ENCODE data around the gene EEIG2.

EEIG2 gene

DNA sequence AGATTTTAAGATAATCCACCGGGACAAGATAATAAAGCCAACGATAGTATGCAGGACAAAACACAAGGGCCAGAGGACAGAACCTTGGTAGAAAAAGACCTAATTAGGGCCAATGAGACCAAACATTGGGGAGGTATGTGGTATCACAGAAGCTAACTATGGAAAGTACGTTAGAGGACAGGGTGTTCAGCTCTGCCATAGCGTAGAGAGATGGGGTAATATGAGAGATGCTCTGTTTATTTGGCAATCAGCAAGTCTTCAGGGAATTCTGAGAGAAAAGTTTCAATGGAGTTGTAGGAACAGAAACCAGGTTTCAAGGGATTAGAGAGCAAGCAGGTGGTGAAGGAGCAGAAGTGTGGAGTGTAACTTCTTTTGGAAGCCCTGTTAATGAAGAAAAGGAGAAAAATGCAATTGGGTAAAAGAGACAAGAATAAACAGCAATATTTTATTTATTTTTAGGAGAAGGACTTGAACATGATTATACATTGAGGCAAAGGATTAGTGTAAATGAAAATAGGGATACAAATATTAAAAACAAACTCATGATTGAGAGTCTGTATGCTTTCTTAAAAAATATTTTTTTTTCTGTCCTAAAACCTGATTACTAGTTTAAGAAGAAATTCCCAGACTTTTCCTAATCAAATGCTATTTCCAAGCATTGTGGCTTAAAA is 24.0 kb downstream of the EEIG2 start:
- no peak for DNase-seq (ENCODE audit: low spot score)

- no peak for DNase-seq (ENCODE audit: low spot score)
Observed at GRCh38 chr1:108584428-108584856, 24.5 kb downstream of the EEIG2 start.

GRCh38 chr1:108585313-108585712 is 25.4 kb downstream of the EEIG2 start:
- DNase-seq (ENCODE audit: low spot score): no peak

- no peak for DNase-seq (ENCODE audit: low spot score)
Observed at GRCh38 chr1:108590441-108590840, 30.5 kb downstream of the EEIG2 start.

GRCh38 chr1:108590957-108591356 is 31.1 kb downstream of the EEIG2 start:
- no peak for DNase-seq (ENCODE audit: low spot score)

GRCh38 chr1:108591466-108591865 is 31.6 kb downstream of the EEIG2 start:
- DNase-seq (ENCODE audit: low spot score): no peak

- no peak for DNase-seq (ENCODE audit: low spot score)
Observed at GRCh38 chr1:108592030-108592759, 32.3 kb downstream of the EEIG2 start.

DNA sequence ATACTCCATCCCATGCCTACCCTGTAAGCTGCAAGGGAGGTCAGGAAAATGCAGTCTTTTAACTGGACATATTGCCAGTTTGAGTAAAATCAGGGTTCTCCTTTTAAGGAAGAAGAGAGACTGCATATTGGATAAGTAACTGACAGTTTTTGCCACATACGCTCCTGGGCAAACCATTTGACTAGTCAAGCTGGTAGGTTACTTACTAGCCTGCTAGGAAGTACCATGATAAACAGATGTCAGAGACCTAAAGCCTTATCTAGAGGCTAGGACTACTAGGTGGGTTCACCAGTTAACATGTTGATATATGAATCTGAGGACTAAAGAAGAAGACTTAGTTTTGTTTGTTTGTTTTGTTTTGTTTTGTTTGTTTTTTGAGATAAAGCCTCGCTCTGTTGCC is 33.5 kb downstream of the EEIG2 start:
- DNase-seq (ENCODE audit: low spot score): no peak

GRCh38 chr1:108595507-108595906 is 35.6 kb downstream of the EEIG2 start:
- DNase-seq (ENCODE audit: low spot score): no peak

- no peak for DNase-seq (ENCODE audit: low spot score)
Observed at GRCh38 chr1:108597041-108597440, 37.1 kb downstream of the EEIG2 start.

DNA sequence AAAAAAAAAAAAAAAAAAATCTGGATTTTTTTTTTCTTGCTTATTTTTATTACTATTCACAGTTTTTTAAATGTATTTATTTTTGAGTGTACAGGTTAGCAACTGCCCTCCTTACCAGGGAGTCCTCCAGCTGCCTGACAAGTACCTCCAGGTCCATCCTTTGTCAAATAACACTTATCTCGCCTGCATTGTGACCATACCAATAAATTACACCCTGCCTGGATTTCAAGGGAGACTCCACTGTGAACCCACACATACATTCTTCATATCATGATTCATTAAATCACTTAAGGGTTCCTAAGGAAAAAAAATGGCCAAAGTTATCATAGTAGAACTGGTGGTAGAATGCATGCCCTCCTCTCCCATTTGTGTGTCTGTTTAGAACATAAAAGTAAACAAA is 38.4 kb downstream of the EEIG2 start:
- DNase-seq (ENCODE audit: low spot score): no peak

- DNase-seq (ENCODE audit: low spot score): no peak
Observed at GRCh38 chr1:108600504-108600903, 40.6 kb downstream of the EEIG2 start.

DNA sequence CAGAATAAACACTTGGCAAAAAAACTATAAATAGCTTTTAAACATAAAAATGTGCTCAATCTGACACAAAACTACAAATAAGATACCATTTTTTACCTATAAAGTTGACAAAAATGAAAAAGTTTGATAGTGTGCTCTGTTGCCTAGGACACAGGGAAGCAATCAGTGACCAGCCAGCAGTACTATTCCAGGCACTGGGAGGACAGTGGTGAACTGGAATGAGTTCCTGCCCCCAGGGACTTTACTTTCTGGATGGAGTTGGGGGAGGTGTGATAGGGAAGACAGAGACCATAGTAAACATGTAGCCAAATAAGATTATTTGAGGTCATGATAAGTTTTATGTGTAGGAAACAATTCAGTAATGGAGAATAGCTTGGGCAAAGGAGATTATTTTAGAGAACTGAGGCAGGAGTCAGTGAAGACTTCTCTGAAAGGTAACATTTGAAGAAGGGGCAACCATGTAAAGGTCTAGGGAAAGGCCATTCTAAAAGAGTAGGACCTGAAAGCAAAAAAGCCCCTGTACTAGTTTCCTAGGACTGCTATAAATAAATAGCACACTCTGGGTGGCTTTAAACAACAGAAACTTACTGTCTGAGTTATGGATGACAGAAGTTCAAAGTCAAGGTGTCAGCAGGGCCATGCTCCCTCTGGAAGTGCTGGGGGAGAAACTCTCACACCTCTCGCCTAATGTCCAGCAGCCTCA is 42.0 kb downstream of the EEIG2 start:
- no peak for DNase-seq (ENCODE audit: low spot score)

GRCh38 chr1:108605633-108606032 is 45.7 kb downstream of the EEIG2 start:
- DNase-seq (ENCODE audit: low spot score): no peak

DNA sequence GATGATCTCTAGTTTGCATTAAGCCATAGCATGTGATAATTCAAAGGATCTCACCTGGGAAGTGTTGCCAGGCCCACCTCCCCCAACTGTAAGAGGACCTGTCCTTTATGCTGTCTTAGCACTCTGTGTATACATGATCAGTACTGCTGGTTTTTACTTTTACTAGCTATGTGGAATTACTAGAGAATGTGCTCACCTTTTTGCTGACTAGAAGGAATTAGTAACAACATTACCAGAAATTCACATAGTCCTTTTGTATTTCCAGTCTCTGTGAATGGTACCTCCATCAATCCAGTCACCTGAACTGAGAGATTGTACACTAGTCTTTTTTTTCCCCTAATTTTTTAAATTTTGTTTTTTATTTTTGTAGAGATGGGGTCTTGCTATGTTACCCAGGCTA is 46.6 kb downstream of the EEIG2 start:
- no peak for DNase-seq (ENCODE audit: low spot score)

DNA sequence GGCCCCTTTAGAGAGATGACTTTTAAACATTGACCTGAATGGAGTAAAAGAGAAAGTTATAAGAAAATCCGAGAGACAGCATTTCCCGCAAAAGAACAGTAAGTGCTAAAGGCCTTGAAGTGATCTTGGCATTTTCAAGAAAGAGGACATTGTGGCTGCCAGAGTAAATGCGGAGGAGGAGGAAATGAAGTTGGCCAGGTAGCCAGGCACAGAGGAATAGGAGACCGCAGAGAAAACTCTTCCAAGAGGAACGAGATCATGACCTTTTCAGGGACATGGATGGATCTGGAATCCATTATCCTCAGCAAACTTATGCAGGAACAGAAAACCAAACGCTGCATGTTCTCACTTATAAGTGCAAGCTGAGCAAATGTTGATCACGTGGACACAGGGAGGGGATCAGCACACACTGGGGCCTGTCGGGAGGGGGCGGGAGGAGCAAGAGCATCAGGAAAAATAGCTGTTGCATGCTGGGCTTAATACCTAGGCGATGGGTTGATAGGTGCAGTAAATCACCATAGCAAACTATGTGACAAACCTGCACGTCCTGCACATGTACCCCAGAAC is 49.7 kb downstream of the EEIG2 start:
- no peak for DNase-seq (ENCODE audit: low spot score)
